Measurements from ENCODE around the gene SP3.

SP3 gene

DNA sequence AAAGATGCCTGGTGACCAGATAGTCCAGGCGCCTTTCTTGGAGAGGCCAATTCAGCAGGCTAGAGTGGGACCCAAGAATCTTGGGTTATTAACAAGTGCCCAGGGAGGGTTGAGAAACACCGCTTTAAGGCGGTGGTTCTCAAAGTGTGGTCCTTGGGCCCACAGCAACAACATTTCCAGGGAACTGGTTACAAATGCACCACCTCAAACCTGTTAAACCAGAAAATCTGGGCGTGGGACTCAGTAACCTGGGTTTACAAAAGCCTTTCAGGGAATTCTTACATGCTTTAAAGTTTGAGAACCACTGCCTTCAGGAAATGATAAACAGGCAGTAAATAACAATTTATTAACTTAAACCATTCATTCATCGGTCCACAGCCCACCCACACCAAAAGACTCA is 92.5 kb downstream of the SP3 start:
- no peak overlapping the region for H3K4me2 ChIP-seq (ENCODE audit: low read length)

DNA sequence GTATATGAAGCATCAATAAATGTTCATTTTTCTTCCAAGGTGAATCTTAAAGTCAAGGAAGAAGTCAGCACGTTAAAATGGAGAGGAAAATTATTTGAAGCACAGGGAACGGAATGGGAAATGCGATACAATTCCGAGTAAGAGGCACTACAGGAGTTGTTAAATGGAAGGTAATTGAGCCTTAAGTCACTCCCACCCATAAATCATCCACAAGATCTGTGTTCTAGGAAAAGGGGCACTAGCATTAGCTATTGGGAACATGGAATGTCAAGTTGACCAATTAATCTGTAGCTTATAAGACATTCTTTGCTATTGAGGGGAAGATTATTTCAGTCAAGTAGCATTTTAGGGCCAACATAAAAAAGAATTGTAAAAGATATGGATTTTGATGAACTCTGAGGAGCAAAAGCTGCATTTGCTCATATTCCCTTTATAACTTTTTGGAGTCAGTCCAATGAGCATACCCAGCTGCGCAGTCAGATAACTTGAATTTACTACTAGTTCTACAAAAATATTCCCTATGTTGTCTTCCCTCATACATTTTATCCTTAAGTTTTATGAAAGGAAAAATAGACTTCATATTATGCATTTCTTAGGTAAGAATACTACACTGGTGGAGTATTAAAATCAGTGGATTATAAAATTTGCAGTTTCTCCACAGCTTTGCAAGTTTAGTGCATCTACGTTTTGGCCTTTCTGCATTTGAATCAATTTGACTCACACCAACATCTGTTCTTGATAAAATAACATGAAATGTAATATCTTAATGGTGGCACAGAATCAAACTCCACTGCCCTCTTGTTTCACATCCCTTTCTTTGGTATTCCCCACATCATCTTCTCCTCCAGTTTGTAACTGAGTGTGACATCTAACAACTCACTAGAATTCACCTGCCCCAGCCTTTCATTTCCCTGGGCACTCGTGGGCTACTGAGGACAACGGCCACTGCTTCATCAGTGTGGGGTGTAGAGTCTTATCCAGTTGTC is 95.6 kb downstream of the SP3 start:
- no peak overlapping the region for H3K4me3 ChIP-seq (ENCODE audit: low read length)
- no peaks in the 10 kb centered on the region for H3K9me3 ChIP-seq (ENCODE audit: insufficient read depth, low read length)
- TF ChIP-seq, protein P1, sequence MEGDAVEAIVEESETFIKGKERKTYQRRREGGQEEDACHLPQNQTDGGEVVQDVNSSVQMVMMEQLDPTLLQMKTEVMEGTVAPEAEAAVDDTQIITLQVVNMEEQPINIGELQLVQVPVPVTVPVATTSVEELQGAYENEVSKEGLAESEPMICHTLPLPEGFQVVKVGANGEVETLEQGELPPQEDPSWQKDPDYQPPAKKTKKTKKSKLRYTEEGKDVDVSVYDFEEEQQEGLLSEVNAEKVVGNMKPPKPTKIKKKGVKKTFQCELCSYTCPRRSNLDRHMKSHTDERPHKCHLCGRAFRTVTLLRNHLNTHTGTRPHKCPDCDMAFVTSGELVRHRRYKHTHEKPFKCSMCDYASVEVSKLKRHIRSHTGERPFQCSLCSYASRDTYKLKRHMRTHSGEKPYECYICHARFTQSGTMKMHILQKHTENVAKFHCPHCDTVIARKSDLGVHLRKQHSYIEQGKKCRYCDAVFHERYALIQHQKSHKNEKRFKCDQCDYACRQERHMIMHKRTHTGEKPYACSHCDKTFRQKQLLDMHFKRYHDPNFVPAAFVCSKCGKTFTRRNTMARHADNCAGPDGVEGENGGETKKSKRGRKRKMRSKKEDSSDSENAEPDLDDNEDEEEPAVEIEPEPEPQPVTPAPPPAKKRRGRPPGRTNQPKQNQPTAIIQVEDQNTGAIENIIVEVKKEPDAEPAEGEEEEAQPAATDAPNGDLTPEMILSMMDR (IDR thresholded peaks at IDR 0.05; ENCODE audit: low read depth, low read length) = no peak
- no peak for TF ChIP-seq EZH2phosphoT487 (IDR thresholded peaks at IDR 0.05; ENCODE audit: low read depth)
- no peak overlapping the region for H3K9ac ChIP-seq (ENCODE audit: low read length)
- H4K20me1 ChIP-seq (ENCODE audit: insufficient read depth, low read length) = no peaks in the 10 kb centered on the region
- no peaks in the 10 kb centered on the region for H3K36me3 ChIP-seq (replicated peaks; ENCODE audit: low read depth, low read length)
- H3K27me3 ChIP-seq (ENCODE audit: low read depth, low read length) = peaks cover 15% of the 10 kb centered on the region
- H2AFZ ChIP-seq (ENCODE audit: low read depth, low read length) = no peak overlapping the region
- peak overlapping the region; percentile 37 for H3K4me2 ChIP-seq (ENCODE audit: low read length)
- H3K79me2 ChIP-seq (ENCODE audit: low read length) = no peaks in the 10 kb centered on the region
- H3K4me1 ChIP-seq (ENCODE audit: low read length) = peaks cover 45% of the 10 kb centered on the region
- H3K27ac ChIP-seq (ENCODE audit: low read length) = no peak overlapping the region

More for the DNA sequence above, 92.5 kb downstream of the SP3 start:
- Histone ChIP-seq H3K9ac (ENCODE audit: low read length) (no peak overlapping the region), H3K27ac (ENCODE audit: low read length) (no peak overlapping the region), H2AFZ (ENCODE audit: low read depth, low read length) (no peak overlapping the region), H4K20me1 (ENCODE audit: insufficient read depth, low read length) (no peaks in the 10 kb centered on the region), H3K79me2 (ENCODE audit: low read length) (no peaks in the 10 kb centered on the region), H3K27me3 (ENCODE audit: low read depth, low read length) (peaks cover 20% of the 10 kb centered on the region), H3K4me3 (ENCODE audit: low read length) (no peak overlapping the region), H3K9me3 (ENCODE audit: insufficient read depth, low read length) (no peaks in the 10 kb centered on the region), H3K36me3 (replicated peaks; ENCODE audit: low read depth, low read length) (no peaks in the 10 kb centered on the region), H3K4me1 (ENCODE audit: low read length) (peaks cover 53% of the 10 kb centered on the region)
- TF ChIP-seq EZH2phosphoT487 (IDR thresholded peaks at IDR 0.05; ENCODE audit: low read depth) = no peak
- TF ChIP-seq, protein P1 (IDR thresholded peaks at IDR 0.05; ENCODE audit: low read depth, low read length) = no peak

DNA sequence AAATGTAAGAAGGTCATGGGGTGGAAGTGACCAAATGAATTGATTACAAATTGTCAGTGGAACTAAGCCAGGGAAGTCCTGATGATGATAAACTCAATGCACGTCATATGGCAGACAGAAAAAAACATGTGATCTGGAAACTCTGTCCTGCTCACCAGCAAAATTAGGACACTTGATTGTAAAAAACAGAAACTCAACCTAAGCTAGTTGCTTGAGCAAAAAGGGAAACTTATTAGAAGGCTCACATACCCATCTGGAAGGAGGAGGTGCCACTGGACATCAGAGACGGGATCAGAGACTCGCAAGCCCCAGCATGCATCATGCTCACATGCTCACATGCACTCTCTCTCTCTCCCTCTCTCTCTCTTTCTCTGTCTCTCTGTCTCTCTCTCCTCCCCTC is 96.8 kb downstream of the SP3 start:
- H4K20me1 ChIP-seq (ENCODE audit: insufficient read depth, low read length) = no peaks in the 10 kb centered on the region
- no peak overlapping the region for H3K27ac ChIP-seq (ENCODE audit: low read length)
- H3K4me1 ChIP-seq (ENCODE audit: low read length) = peaks cover 34% of the 10 kb centered on the region
- H3K9me3 ChIP-seq (ENCODE audit: insufficient read depth, low read length) = no peaks in the 10 kb centered on the region
- no peaks in the 10 kb centered on the region for H3K36me3 ChIP-seq (replicated peaks; ENCODE audit: low read depth, low read length)
- peaks cover 8% of the 10 kb centered on the region for H3K27me3 ChIP-seq (ENCODE audit: low read depth, low read length)
- H3K4me2 ChIP-seq (ENCODE audit: low read length) = peak overlapping the region; percentile 37
- no peak overlapping the region for H2AFZ ChIP-seq (ENCODE audit: low read depth, low read length)
- no peak overlapping the region for H3K9ac ChIP-seq (ENCODE audit: low read length)
- peak overlapping the region; percentile 3; the same call in 1 of the 2 replicates for H3K4me3 ChIP-seq (ENCODE audit: low read length)
- TF ChIP-seq EZH2phosphoT487 (IDR thresholded peaks at IDR 0.05; ENCODE audit: low read depth) = no peak
- TF ChIP-seq, protein P1 (IDR thresholded peaks at IDR 0.05; ENCODE audit: low read depth, low read length) = no peak
- H3K79me2 ChIP-seq (ENCODE audit: low read length) = no peaks in the 10 kb centered on the region

DNA sequence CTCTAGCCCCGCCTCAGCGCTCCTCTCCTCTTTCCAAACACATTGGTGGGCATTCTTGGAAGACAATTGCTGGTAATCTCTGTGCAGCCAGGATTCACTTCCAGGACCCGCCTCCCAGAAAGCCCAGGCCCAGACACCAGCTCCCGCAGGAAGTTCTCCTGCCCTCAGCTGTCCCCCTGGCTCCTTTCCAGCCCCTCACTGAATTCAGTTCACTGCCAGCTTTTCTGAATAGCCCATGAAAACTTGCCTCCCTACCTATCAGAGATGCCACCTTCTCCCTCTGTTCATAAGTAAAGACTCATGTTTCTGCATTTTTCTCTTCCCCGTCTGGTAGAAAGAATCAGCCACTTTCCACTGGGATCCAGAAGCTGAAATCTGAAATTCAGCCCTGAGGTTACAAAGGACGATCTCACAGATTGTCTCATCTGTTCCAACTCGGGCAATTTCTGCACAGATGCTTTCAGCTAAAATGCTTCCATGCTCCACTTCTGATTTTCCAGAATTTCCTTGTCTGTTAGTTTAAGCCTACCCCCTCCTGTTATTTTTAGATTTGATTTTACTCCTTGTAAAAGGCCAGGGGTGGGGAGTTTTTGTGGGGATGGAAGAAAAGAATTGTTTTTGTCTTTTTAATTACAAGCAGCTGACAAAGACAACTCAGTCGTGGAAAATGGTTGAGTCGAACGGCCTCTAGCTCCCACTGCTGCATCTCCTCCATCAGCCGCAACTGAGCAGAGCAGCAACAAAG is 98.1 kb downstream of the SP3 start:
- Histone ChIP-seq H3K9me3 (ENCODE audit: insufficient read depth, low read length) (no peaks in the 10 kb centered on the region), H3K4me2 (ENCODE audit: low read length) (no peak overlapping the region), H3K9ac (ENCODE audit: low read length) (no peak overlapping the region), H3K79me2 (ENCODE audit: low read length) (no peaks in the 10 kb centered on the region), H3K27ac (ENCODE audit: low read length) (no peak overlapping the region), H2AFZ (ENCODE audit: low read depth, low read length) (no peak overlapping the region), H3K27me3 (ENCODE audit: low read depth, low read length) (0 out of 2 replicates have a peak, but pooled peaks cover 4% of the 10 kb centered on the region), H3K4me3 (ENCODE audit: low read length) (no peak overlapping the region), H3K4me1 (ENCODE audit: low read length) (peaks cover 35% of the 10 kb centered on the region), H3K36me3 (replicated peaks; ENCODE audit: low read depth, low read length) (no peaks in the 10 kb centered on the region), H4K20me1 (ENCODE audit: insufficient read depth, low read length) (no peaks in the 10 kb centered on the region)
- TF ChIP-seq, protein P1 (IDR thresholded peaks at IDR 0.05; ENCODE audit: low read depth, low read length) = no peak
- TF ChIP-seq EZH2phosphoT487 (IDR thresholded peaks at IDR 0.05; ENCODE audit: low read depth) = no peak
